ENCODE measurements around the gene FAM110A. TPM values are rescaled to one million over a fixed set of nuclear protein-coding genes. Genes with fewer than 3 reads are reported as not detected.
"Not testable (repeated sequence)": the region's sequence is repeated elsewhere in the genome, so short reads cannot be mapped to it uniquely, and the experiment has no call there.

Gene FAM110A
- total RNA-seq, 1 donor from 2014 or later = 2.8 TPM

GRCh38 chr20:870758-871157, 37.2 kb downstream of the FAM110A start:
- DNase-seq (ENCODE audit: low read depth, low spot score) = no peak

- DNase-seq (ENCODE audit: low read depth, low spot score) = no peak
Observed at GRCh38 chr20:871436-871835, 37.9 kb downstream of the FAM110A start.

DNA sequence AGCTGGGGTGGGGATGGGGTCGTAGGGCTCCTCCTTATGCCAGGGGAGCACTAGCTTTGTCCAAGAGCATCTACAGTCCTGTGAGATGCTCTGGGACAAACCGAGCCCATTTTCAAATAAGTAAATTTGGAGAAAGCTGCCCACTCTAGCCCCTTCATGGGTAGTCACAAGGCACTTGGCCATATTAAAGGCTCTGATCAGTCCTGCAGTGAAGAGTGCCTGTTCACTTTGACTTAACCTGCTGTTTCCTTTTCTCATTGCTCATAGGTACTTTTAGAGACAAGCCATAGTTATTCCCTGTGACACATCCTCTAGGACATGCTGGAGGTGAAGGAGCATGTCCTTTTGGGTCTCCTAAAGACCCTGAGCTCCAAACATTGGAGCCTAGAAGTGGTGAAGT, 38.4 kb downstream of the FAM110A start:
- no peak for DNase-seq (ENCODE audit: low read depth, low spot score)

- no peak for DNase-seq (ENCODE audit: low read depth, low spot score)
Observed at GRCh38 chr20:872855-873520, 39.5 kb downstream of the FAM110A start.

- no peak for DNase-seq (ENCODE audit: low read depth, low spot score)
Observed at GRCh38 chr20:873875-874607, 40.5 kb downstream of the FAM110A start.

DNA sequence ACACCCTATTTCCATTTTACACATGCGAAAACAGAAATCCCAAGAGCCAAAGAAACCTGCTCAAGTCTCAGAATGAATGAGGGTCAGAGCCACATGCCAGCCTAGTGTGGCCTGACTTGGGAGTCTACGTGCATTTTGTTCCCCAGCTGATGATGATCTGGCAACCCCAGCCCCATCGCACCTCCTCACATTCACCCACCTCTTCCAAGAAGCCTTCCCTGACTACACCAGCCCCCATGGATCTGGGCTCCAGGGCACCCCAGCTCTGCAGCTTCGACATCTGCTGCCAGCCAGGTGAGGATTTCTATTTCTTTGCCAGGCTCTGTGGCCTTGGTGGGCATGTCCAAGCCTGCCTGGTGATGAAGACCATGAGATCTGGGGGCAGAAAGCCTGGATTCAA, 41.6 kb downstream of the FAM110A start:
- DNase-seq (ENCODE audit: low read depth, low spot score) = no peak

GRCh38 chr20:877814-878213, 44.3 kb downstream of the FAM110A start:
- DNase-seq (ENCODE audit: low read depth, low spot score) = no peak

DNA sequence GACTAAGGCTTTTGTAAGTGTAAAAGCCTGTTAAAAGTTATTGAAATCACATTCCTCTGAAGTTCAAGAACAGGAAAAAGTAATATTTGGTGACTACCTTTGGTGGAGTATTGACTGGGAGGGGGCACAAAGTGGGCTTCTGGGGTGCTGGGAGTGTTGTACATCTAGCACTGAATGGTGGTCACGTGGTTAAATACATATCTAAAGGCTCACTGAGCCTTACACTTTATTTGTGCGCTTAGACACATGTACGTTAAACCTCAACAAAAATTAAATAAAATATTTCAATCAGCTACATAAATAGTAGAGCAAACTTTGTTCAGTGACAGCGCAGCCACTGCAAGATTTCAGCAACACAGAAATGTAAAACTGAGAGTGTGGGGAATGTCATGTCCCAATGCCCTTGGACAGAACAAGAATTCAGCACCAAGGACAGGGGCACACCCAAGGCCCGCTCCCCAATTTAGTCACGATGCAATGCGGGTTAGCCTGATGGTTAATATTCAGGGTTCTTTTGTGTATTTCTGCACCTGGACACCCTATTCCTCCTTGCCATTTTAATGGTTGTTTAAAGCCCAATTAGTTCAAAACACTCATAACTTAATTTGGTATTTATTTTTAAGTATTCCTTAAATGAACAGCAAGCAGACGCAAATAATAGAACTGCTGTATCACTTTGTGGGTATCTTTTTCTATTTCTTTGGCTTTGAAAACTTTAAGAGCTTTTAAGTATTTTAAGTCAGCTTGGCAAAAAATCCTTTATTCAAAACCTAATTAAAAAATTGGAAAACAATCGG, 45.2 kb downstream of the FAM110A start:
- DNase-seq (ENCODE audit: low read depth, low spot score) = no peak

- no peak for DNase-seq (ENCODE audit: low read depth, low spot score)
Observed at GRCh38 chr20:879626-880025, 46.1 kb downstream of the FAM110A start.

GRCh38 chr20:881051-881782, 47.7 kb downstream of the FAM110A start:
- DNase-seq (ENCODE audit: low read depth, low spot score) = peak; percentile 11

- DNase-seq (ENCODE audit: low read depth, low spot score) = no peak
Observed at GRCh38 chr20:881783-882144, 48.2 kb downstream of the FAM110A start.

DNA sequence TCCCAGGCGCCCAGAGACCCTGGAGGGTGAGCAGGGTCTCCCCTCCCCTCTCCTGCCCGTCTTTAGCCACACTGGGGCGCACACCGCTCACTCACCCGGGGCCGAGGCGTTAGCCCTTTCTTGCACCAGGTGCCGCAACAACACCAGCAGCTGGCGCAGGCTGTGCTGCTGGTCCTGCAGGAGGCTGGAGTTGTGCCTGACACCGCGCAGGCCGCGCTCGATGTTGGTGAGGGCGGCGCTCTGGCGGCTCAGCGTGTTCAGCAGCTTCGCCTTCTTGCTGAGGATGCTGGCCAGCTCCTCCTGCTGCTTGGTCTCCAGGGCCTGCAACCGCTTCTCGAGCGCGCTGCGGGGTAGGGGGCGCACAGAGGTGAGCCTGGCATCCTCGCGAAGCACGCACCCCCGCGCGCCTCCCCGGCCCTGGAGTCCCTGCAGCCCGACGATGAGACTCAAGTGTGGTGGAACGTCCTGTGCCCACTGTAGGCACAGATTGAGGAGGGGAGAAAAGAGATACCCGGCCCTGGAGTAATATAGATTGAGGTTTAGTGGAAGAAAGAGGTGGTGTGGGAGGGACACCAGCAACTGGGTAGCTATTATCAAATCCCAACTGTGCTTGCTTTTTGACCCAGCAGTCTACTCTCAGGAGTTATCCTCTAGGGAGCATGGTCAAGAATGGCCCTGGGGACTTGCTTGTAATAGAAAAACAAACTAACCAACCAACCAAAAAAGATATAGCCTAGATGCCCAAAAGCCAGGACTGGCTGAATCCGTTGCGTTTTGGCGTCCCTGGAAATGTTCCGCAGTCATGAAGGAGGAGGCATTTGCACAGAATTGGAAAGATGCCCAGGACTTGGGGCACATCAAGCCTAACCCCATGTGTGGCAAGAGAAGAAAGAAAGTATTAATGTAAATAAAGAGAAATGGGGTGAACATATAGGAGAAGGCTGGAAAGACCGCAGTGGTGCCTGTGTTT, 51.8 kb downstream of the FAM110A start:
- no peak for DNase-seq (ENCODE audit: low read depth, low spot score)

DNA sequence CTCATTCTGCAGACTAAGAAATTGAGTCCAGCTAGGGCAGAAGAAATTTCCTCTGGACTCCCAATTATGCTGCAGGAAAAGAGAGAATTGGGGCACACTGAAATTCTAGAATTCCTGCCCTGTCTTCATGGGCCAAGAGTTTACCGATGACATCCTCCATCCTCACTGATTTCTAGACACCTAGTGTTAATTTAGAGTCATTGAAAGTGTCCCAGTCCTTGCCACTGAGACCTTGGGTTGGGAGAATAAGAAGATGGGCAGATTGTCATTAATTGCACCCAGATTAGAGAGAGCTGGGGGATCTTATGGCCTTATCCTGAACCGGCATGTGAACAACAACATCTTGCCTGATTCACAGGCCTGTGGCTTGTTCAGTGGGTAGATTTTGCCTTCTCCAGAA, 53.6 kb downstream of the FAM110A start:
- no peak for DNase-seq (ENCODE audit: low read depth, low spot score)

DNA sequence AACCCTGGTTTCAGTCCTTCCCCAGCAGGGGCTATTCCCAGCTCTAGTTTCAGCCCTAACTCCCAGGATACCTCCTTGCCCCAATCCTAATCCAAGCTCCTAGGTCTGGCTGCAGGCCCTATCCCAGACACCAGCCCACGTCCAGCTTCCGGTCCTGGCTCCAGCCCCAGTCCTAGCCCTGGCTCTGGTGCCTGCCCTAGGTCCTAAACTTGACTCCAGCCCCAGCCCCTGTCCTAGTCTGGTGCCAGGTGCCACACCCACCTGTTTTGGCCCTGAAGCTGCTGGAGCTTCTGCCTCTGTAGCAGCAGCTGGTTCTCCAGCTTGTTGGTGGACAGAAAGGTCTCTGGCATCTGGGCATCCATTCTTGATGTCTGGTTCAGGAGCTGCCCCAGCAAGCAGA, 54.5 kb downstream of the FAM110A start:
- no peak for DNase-seq (ENCODE audit: low read depth, low spot score)

- no peak for DNase-seq (ENCODE audit: low read depth, low spot score)
Observed at GRCh38 chr20:889106-889505, 55.6 kb downstream of the FAM110A start.

GRCh38 chr20:889932-890463, 56.5 kb downstream of the FAM110A start:
- no peak for DNase-seq (ENCODE audit: low read depth, low spot score)

DNA sequence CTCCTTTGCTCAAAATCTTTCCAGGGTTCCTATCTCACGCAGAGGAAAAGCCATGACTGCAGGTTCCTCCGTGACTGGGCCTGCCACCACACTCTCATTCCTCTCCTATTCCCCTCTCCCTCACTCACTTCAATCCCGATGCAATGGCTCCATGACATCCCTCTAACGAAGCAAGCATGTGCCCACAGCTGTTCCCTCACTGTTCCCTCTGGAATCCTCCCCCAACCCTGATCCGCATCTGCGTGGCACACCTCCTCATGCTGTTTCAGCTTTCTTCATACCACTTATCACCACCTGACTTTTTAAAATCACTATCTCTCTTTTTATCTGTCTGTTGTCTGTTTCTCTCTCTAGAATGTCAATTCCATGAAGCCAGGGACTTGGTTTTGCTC, 57.1 kb downstream of the FAM110A start:
- no peak for DNase-seq (ENCODE audit: low read depth, low spot score)

DNA sequence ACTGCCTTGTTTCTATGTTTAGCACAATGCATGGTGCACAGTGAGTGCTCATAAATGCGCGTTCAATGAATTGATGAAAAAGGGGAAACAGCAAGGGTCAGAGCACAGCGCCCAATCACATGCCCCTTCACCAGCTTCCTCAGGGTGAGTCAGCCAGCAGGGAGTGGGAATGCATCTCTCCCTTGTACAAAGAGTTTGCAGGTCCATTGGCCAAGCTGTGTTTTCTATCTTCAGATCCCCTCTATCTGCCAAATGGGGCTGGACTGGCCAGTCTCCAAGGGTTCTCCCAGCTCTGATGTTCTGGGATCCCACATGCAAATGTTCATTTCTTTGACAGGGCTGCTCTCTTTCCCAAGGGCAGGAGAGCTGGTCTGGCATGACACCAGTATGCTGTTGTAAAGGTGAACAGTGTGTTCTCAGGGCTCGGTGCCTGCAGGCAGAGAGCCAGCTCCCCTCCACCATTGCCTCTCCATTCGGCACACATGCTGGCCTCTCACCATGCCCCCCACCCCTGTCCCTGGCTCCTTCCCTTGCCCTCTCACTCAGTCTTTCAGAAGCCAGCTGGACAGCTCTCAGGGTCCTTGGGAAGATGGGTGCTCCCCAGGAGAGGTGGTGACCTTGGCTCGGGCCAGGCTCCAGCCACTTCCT, 57.7 kb downstream of the FAM110A start:
- no peak for DNase-seq (ENCODE audit: low read depth, low spot score)

DNA sequence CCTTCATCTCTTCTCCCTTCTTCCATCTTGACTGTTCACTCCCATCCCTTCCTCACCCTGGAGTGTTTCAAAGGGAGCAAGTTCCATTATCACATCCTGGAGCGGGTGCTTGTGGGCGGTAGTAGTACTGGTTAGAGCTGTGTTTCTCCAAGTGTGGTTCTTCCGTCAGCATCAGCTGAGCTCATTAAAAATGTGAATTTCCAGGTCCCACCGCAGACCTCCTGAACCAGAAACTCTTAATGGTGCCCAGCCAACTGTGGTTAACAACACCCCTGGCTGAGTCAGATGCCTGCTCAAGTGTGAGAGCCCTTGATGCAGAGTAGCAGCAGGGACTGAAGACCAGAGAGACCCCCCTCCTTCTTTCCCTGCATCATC, 58.2 kb downstream of the FAM110A start:
- DNase-seq (ENCODE audit: low read depth, low spot score) = no peak

DNA sequence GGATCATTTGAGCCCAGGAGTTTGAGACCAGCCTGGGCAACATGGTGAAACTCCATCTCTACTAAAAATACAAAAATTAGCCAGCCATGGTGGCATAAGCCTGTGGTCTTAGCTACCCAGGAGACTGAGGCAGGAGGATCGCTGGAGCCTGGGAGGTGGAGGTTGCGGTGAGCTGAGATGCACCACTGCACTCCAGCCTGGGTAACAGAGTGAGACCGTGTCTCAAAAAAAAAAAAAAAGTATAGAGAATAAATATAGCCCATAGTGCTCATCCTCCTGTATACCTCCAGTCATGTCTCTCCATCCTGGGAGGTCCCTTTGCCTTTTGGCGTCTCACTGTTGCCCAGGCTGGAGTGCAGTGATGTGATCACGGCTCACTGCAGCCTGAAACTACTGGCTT, 58.9 kb downstream of the FAM110A start:
- DNase-seq (ENCODE audit: low read depth, low spot score) = not testable (repeated sequence)
